Posterior vena cava (tissue), 2 donors: Measurements from ENCODE around the gene MAP4K2. TPM values are rescaled to one million over a fixed set of nuclear protein-coding genes. Genes with fewer than 3 reads are reported as not detected.
"Not testable (repeated sequence)": the region's sequence is repeated elsewhere in the genome, so short reads cannot be mapped to it uniquely, and the experiment has no call there.

Source experiments
- DNase-seq: peaks from one replicate; pipeline ENCODE4 v3.0.0-alpha.2; 2020; ENCODE audit warnings: low spot score
- intact Hi-C, 2 donors: fragments of 100-400 bp; cut with DNase I; formaldehyde crosslinking; loops; one replicate each; pipeline versions ENCODE4 v1.14.1 to v1.14.2; 2022 to 2023
- total RNA-seq, 2 donors: library from RNA; stranded (reverse); fragmentation: NEBNext Ultra II Directional; extraction: Animal tissue kit (Norgen Biotek cat#: 25700); gene quantifications; one replicate each; pipeline ENCODE4 v1.2.1, GENCODE V29; 2021
- donor health status: DM: yes; HTN: yes; CAD: no.
- donor health status: DM: yes; HTN: yes; CAD: no.

Gene MAP4K2
- total RNA-seq, 2 donors from 2014 or later: 13.2 to 14.7 TPM

GRCh38 chr11:64823568-64824119 is 20.6 kb upstream of the MAP4K2 start:
- intact Hi-C loops: no loop called here
- no peak for DNase-seq

- no peak for DNase-seq
- intact Hi-C loops: no loop called here
Observed at GRCh38 chr11:64817476-64817875, 14.5 kb upstream of the MAP4K2 start.

GRCh38 chr11:64815433-64815832 is 12.4 kb upstream of the MAP4K2 start:
- intact Hi-C loops, DNase-seq: not testable (repeated sequence)

- no peak for DNase-seq
- intact Hi-C loops: no loop called here
Observed at GRCh38 chr11:64814712-64815187, 11.7 kb upstream of the MAP4K2 start.

GRCh38 chr11:64813826-64814225 is 10.8 kb upstream of the MAP4K2 start:
- intact Hi-C loops: no loop called here

GRCh38 chr11:64810891-64811272 is 7.9 kb upstream of the MAP4K2 start:
- DNase-seq: no peak
- intact Hi-C loops: no loop called here

More at GRCh38 chr11:64813826-64814225, 10.8 kb upstream of the MAP4K2 start:
- no peak for DNase-seq

GRCh38 chr11:64810271-64810890 is 7.4 kb upstream of the MAP4K2 start, which contains the start of gene MEN1:
TSS of gene MEN1 (minus strand) at chr11:64810551. CDS start at chr11:64810109, 442 bp downstream.
- peak; percentile 99 for DNase-seq
- intact Hi-C loops: no loop called here

- DNase-seq: no peak
- intact Hi-C loops: no loop called here
Observed at GRCh38 chr11:64809781-64810241, 6.8 kb upstream of the MAP4K2 start.

GRCh38 chr11:64805481-64805880 is 2.5 kb upstream of the MAP4K2 start:
- intact Hi-C loops: no loop called here
- no peak for DNase-seq

GRCh38 chr11:64804346-64805210 is 1.6 kb upstream of the MAP4K2 start:
- intact Hi-C loops: no loop called here
- DNase-seq: no peak

GRCh38 chr11:64803846-64804345 is 882 bp upstream of the MAP4K2 start:
- intact Hi-C loops: no loop called here

GRCh38 chr11:64802370-64803157 is 450 bp downstream of the MAP4K2 start:
- intact Hi-C loops: no loop called here
- no peak for DNase-seq

More at GRCh38 chr11:64803846-64804345, 882 bp upstream of the MAP4K2 start:
- DNase-seq: no peak

- intact Hi-C loops: no loop called here
Observed at GRCh38 chr11:64801561-64802369, 1.2 kb downstream of the MAP4K2 start.

GRCh38 chr11:64801158-64801464 is 1.9 kb downstream of the MAP4K2 start:
- peak; percentile 74 for DNase-seq
- intact Hi-C loops: no loop called here

More at GRCh38 chr11:64801561-64802369, 1.2 kb downstream of the MAP4K2 start:
- DNase-seq: no peak

- DNase-seq: no peak
- intact Hi-C loops: no loop called here
Observed at GRCh38 chr11:64800303-64801157, 2.5 kb downstream of the MAP4K2 start.

GRCh38 chr11:64799623-64800302 is 3.3 kb downstream of the MAP4K2 start:
- no peak for DNase-seq
- intact Hi-C loops: no loop called here

GRCh38 chr11:64799256-64799622 is 3.8 kb downstream of the MAP4K2 start:
- intact Hi-C loops: no loop called here

More at GRCh38 chr11:64799256-64799622, 3.8 kb downstream of the MAP4K2 start:
- no peak for DNase-seq
